ENCODE measurements around the gene APOA1.
A peak's percentile ranks its signal among the peaks of the same experiment; 100 is the strongest.

APOA1 gene

DNA sequence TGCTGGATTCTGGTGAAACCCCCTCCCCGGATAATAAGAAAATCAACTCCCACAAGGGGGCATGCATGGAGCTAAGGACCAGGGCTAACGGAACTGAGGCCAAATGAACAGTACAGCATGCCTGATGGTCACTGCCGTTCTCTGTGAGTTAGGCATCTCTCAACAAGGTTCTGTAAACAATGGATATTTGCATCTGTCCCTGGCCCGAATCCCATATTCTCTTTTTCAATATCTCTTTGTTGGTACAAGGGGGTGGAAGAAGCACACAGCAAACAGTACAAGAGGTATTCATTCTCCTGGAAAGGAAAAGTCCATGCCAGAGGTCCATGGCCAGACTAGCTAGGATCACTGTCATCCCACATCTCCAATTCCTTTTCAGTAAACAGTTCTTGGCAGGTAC, 32.2 kb upstream of the APOA1 start:
- no peak overlapping the region for H3K9ac ChIP-seq (ENCODE audit: low read length)
- peaks cover 56% of the 10 kb centered on the region for H3K4me1 ChIP-seq (ENCODE audit: control insufficient read depth, insufficient read depth, low read length)
- no peaks in the 10 kb centered on the region for H3K9me3 ChIP-seq (ENCODE audit: control insufficient read depth, low read length)
- no peaks in the 10 kb centered on the region for H3K27me3 ChIP-seq (replicated peaks; ENCODE audit: control insufficient read depth, insufficient read depth, low read length)
- DNase-seq (ENCODE audit: low read depth), result no peak
- no peak overlapping the region for H3K4me3 ChIP-seq (ENCODE audit: low read length)
- H3K36me3 ChIP-seq (ENCODE audit: control insufficient read depth, insufficient read depth, low read length, severe bottlenecking), result peaks cover 54% of the 10 kb centered on the region

DNA sequence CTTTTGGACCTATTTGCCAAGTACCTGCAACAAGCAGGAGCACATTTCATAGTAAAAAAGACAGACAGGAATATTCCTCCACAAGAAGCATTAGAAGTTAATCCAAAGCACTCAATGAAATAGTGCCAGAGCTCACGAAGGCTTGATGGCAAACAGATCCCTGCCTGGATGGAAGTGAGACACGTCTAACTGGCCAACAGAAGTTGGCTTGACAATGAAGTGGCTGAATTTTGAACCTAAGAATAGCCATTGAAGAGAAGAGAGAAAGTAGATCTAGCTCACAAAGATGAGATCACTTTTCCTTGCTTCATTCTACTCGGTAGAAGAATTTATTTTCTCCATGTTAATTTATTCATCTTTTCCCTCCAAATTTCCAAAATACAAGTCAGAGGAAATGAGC, 30.6 kb upstream of the APOA1 start:
- Histone ChIP-seq H3K36me3 (ENCODE audit: control insufficient read depth, insufficient read depth, low read length, severe bottlenecking) (peaks cover 62% of the 10 kb centered on the region), H3K9me3 (ENCODE audit: control insufficient read depth, low read length) (no peaks in the 10 kb centered on the region), H3K4me1 (ENCODE audit: control insufficient read depth, insufficient read depth, low read length) (peaks cover 50% of the 10 kb centered on the region), H3K9ac (ENCODE audit: low read length) (no peak overlapping the region), H3K4me3 (ENCODE audit: low read length) (no peak overlapping the region), H3K27me3 (replicated peaks; ENCODE audit: control insufficient read depth, insufficient read depth, low read length) (no peaks in the 10 kb centered on the region)
- no peak for DNase-seq (ENCODE audit: low read depth)

DNA sequence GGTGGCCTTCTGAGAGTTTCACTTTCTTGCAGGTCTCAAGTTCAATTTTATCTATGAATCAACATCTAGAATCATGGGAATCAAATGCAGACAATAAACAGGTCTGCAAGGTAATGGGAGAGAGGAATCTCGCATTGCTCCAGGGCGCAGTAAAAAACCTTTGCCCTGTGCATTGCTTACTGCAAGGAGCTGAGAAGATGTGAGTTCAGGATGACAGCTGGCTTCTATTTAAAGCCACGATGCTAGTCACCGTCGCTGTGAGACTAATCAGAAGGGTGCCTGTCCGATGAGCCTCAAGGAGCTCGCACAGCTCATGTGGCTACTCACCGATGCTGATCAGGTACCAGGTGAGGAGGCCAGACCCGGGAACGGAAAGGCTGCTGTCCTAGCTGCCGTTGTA, 30.2 kb upstream of the APOA1 start:
- no peaks in the 10 kb centered on the region for H3K27me3 ChIP-seq (replicated peaks; ENCODE audit: control insufficient read depth, insufficient read depth, low read length)
- H3K4me3 ChIP-seq (ENCODE audit: low read length), result no peak overlapping the region
- DNase-seq (ENCODE audit: low read depth), result no peak
- no peak overlapping the region for H3K9ac ChIP-seq (ENCODE audit: low read length)
- H3K4me1 ChIP-seq (ENCODE audit: control insufficient read depth, insufficient read depth, low read length), result peaks cover 50% of the 10 kb centered on the region
- H3K36me3 ChIP-seq (ENCODE audit: control insufficient read depth, insufficient read depth, low read length, severe bottlenecking), result peaks cover 58% of the 10 kb centered on the region
- H3K9me3 ChIP-seq (ENCODE audit: control insufficient read depth, low read length), result no peaks in the 10 kb centered on the region

DNA sequence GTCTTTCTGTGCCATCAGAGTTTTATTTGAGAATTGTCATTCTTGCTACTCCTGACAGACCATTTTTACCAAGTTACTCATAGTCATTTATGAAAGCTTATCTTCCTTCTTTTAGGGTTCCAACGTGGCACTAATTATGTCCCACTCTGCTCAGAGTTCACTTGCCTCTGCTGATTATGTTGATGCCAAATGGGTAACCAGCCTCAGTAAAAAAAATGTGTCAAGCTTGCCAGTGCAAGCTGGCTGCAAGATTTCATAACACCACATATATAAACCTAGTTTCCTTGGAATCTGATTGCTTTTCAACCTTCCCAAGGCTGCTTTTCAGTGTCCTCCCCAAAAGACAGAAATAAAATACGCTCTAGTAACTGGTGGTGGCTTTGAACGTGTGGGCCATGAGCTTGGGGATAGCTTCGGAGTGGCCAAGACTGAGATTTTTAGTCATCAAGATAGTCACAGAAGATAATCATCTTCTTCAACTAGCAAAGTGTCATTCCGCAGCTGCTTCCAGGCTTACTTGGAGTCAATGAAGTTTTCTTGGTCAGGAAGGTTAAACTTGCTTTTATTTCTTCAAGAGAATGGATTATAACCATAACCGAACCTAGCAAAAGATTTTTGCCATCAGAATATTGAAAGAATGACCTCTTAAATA, 29.5 kb upstream of the APOA1 start:
- H3K36me3 ChIP-seq (ENCODE audit: control insufficient read depth, insufficient read depth, low read length, severe bottlenecking), result peaks cover 57% of the 10 kb centered on the region
- H3K4me3 ChIP-seq (ENCODE audit: low read length), result no peak overlapping the region
- DNase-seq (ENCODE audit: low read depth), result peak; percentile 18
- peak overlapping the region; percentile 73 for H3K9ac ChIP-seq (ENCODE audit: low read length)
- peaks cover 50% of the 10 kb centered on the region for H3K4me1 ChIP-seq (ENCODE audit: control insufficient read depth, insufficient read depth, low read length)
- H3K9me3 ChIP-seq (ENCODE audit: control insufficient read depth, low read length), result no peaks in the 10 kb centered on the region
- no peaks in the 10 kb centered on the region for H3K27me3 ChIP-seq (replicated peaks; ENCODE audit: control insufficient read depth, insufficient read depth, low read length)

DNA sequence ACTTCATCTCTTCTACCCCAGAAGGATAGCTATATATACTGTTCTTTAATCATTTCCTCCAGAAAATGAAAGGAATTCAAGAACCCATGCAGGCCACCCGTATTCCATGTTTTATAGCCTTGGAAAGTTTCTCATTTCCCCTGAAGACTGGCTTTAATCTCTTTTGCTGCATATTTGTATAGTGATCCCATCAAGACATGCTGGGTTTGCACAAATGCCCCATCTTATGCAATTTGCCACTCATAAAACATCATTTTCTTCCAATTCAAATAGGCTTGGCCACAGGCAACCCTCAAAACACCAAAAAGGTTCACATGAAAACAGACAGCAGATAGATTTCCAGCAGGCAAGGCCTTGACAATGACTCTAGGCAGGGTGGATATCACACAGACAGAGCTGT, 28.3 kb upstream of the APOA1 start:
- Histone ChIP-seq H3K9ac (ENCODE audit: low read length) (peak overlapping the region; percentile 73), H3K9me3 (ENCODE audit: control insufficient read depth, low read length) (no peaks in the 10 kb centered on the region), H3K36me3 (ENCODE audit: control insufficient read depth, insufficient read depth, low read length, severe bottlenecking) (peaks cover 67% of the 10 kb centered on the region), H3K27me3 (replicated peaks; ENCODE audit: control insufficient read depth, insufficient read depth, low read length) (no peaks in the 10 kb centered on the region), H3K4me3 (ENCODE audit: low read length) (peak overlapping the region; percentile 25), H3K4me1 (ENCODE audit: control insufficient read depth, insufficient read depth, low read length) (peaks cover 39% of the 10 kb centered on the region)
- peak; percentile 40 for DNase-seq (ENCODE audit: low read depth)

DNA sequence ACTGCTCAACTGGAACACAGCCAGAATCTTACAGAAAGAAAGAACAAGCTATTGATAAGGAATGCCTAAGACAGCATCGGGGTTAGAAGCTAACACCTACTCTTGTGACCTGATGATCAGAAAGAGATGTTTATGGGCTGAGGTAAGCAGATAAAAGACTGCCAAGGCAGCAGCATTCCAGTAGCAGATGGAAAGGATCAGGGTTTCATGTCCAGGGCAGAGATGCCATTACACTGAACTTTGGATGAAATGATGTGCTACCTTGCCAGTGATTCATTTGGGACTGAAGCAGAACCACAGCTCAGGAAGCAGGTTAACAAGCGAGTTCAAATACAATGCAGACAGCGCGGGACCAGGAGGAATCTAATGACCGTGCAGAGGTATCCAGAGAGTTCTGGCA, 27.1 kb upstream of the APOA1 start:
- DNase-seq (ENCODE audit: low read depth), result no peak
- no peak overlapping the region for H3K9ac ChIP-seq (ENCODE audit: low read length)
- no peaks in the 10 kb centered on the region for H3K9me3 ChIP-seq (ENCODE audit: control insufficient read depth, low read length)
- no peak overlapping the region for H3K4me3 ChIP-seq (ENCODE audit: low read length)
- peaks cover 66% of the 10 kb centered on the region for H3K36me3 ChIP-seq (ENCODE audit: control insufficient read depth, insufficient read depth, low read length, severe bottlenecking)
- H3K4me1 ChIP-seq (ENCODE audit: control insufficient read depth, insufficient read depth, low read length), result peaks cover 39% of the 10 kb centered on the region
- no peaks in the 10 kb centered on the region for H3K27me3 ChIP-seq (replicated peaks; ENCODE audit: control insufficient read depth, insufficient read depth, low read length)

DNA sequence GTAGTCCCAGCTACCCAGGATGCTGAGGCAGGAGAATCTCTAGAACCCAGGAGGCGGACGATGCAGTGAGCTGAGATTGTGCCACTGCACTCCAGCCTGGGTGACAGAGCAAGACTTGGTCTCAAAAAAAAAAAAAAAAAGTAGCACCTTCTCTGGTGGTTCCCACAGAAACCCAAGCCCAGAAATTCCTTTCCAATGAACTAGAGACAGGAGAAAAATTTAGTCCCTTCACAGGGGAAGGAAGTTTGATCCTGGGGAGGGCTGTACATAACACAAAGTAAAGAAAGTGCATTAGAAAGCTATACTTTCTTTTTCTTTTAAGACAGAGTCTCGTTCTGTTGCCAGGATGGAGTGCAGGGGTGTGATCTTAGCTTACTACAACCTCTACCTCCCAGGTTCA, 25.5 kb upstream of the APOA1 start:
- DNase-seq (ENCODE audit: low read depth), result no peak
- no peaks in the 10 kb centered on the region for H3K9me3 ChIP-seq (ENCODE audit: control insufficient read depth, low read length)
- H3K4me1 ChIP-seq (ENCODE audit: control insufficient read depth, insufficient read depth, low read length), result peaks cover 39% of the 10 kb centered on the region
- H3K4me3 ChIP-seq (ENCODE audit: low read length), result no peak overlapping the region
- peaks cover 68% of the 10 kb centered on the region for H3K36me3 ChIP-seq (ENCODE audit: control insufficient read depth, insufficient read depth, low read length, severe bottlenecking)
- H3K9ac ChIP-seq (ENCODE audit: low read length), result no peak overlapping the region
- H3K27me3 ChIP-seq (replicated peaks; ENCODE audit: control insufficient read depth, insufficient read depth, low read length), result no peaks in the 10 kb centered on the region

DNA sequence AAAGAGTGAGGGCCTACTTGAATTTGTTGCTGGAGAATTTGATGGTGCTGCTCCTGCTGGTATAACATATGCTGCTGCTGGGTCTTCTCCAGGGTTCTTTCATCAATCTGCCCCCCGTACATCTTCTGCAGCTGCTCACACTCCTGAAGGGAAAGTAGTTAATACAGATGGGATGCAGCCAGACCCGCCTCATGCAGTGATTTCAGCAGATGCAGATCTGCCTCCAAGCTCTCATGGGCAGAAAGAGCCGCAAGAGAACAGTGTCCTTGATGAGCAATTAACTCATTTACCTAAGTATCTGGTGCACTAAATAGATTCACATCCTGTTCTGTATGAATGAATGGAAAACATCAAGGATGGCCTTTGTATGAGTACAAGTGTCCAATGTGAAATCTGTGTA, 24.8 kb upstream of the APOA1 start:
- Histone ChIP-seq H3K4me3 (ENCODE audit: low read length) (no peak overlapping the region), H3K36me3 (ENCODE audit: control insufficient read depth, insufficient read depth, low read length, severe bottlenecking) (peaks cover 66% of the 10 kb centered on the region), H3K9me3 (ENCODE audit: control insufficient read depth, low read length) (no peaks in the 10 kb centered on the region), H3K27me3 (replicated peaks; ENCODE audit: control insufficient read depth, insufficient read depth, low read length) (no peaks in the 10 kb centered on the region), H3K4me1 (ENCODE audit: control insufficient read depth, insufficient read depth, low read length) (peaks cover 39% of the 10 kb centered on the region), H3K9ac (ENCODE audit: low read length) (no peak overlapping the region)
- no peak for DNase-seq (ENCODE audit: low read depth)

DNA sequence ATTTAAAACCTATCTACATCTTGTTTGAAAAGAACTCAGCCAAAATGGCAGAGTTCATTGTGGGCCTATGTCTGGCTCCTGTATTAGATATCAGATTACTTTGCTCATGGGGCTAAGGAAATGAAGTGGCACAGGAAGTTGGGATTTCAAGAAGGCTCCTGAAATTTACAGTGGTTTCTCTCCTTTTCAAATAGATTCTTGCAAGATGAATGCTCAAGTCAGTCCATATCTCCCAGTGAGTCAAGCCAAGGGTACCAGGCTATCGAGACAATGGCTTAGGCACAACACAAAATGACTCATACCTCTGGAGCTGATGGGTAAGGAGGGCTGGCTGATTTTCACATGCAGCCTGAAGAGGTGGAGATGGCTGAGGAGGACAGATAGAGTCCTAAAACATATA, 24.1 kb upstream of the APOA1 start:
- no peak overlapping the region for H3K4me3 ChIP-seq (ENCODE audit: low read length)
- DNase-seq (ENCODE audit: low read depth), result peak; percentile 13
- H3K36me3 ChIP-seq (ENCODE audit: control insufficient read depth, insufficient read depth, low read length, severe bottlenecking), result peaks cover 65% of the 10 kb centered on the region
- H3K4me1 ChIP-seq (ENCODE audit: control insufficient read depth, insufficient read depth, low read length), result peaks cover 39% of the 10 kb centered on the region
- no peak overlapping the region for H3K9ac ChIP-seq (ENCODE audit: low read length)
- H3K27me3 ChIP-seq (replicated peaks; ENCODE audit: control insufficient read depth, insufficient read depth, low read length), result no peaks in the 10 kb centered on the region
- H3K9me3 ChIP-seq (ENCODE audit: control insufficient read depth, low read length), result no peaks in the 10 kb centered on the region

DNA sequence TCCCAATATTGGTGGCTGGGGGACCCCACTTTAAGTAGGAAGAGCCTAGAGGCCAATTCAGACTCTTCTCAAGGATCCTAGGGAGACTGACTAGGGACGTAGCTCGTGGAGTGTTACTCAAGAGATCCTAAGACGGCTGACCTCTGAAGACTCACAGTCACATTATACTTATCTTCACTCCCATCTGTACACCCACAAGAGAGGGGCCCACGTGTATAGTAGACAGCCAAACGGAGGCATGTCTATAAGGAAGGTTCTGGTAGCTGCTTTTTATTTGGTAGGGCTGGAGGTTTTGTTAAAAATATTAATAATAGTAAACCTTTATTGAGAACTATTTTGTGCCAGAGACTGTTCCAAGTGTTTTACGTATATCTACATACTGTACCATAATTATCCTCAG, 22.9 kb upstream of the APOA1 start:
- H3K27me3 ChIP-seq (replicated peaks; ENCODE audit: control insufficient read depth, insufficient read depth, low read length), result no peaks in the 10 kb centered on the region
- DNase-seq (ENCODE audit: low read depth), result no peak
- H3K4me3 ChIP-seq (ENCODE audit: low read length), result no peak overlapping the region
- peaks cover 65% of the 10 kb centered on the region for H3K36me3 ChIP-seq (ENCODE audit: control insufficient read depth, insufficient read depth, low read length, severe bottlenecking)
- H3K9ac ChIP-seq (ENCODE audit: low read length), result no peak overlapping the region
- no peaks in the 10 kb centered on the region for H3K9me3 ChIP-seq (ENCODE audit: control insufficient read depth, low read length)
- H3K4me1 ChIP-seq (ENCODE audit: control insufficient read depth, insufficient read depth, low read length), result peaks cover 33% of the 10 kb centered on the region

DNA sequence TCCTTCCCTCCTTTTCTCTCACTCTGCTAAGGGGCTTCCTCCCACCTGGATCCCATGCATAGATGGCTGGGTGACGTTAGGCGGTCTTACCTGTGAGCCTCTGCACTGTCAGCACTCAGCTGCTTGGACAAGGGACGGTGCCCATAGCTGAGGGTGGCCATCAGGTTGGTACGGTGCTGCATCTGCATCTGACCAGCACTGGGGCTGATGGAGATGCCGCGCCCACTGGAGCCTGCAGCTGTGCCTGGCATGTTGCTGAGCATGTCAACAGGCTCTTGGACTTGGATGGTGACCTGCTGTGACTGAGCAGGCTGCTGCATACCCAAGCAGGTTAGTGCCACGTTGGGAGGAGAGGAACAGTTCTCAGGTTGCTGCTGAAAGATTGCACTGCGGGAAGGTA, 21.8 kb upstream of the APOA1 start:
- H3K4me1 ChIP-seq (ENCODE audit: control insufficient read depth, insufficient read depth, low read length), result peaks cover 22% of the 10 kb centered on the region
- H3K9me3 ChIP-seq (ENCODE audit: control insufficient read depth, low read length), result no peaks in the 10 kb centered on the region
- H3K9ac ChIP-seq (ENCODE audit: low read length), result no peak overlapping the region
- peaks cover 60% of the 10 kb centered on the region for H3K36me3 ChIP-seq (ENCODE audit: control insufficient read depth, insufficient read depth, low read length, severe bottlenecking)
- no peak overlapping the region for H3K4me3 ChIP-seq (ENCODE audit: low read length)
- no peaks in the 10 kb centered on the region for H3K27me3 ChIP-seq (replicated peaks; ENCODE audit: control insufficient read depth, insufficient read depth, low read length)
- DNase-seq (ENCODE audit: low read depth), result no peak

DNA sequence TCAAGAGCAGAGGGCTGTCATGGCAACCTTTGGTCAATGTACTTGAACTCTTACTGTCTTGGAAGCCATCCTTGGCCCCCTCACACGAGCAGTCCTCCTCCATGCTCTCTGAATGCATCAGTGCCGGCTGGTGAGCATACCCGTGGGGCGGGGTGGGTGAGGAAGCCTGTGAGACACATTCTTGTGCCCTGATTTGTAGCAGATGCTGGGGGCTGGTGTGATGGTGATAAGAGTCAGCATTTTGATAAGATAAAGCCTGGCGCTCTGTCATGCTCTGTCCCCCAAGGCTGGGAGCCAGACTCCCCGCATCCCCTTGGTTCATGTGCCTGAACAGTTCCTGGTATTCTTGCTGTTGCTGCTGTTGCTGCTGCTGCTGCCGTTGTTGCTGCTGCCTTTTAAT, 20.5 kb upstream of the APOA1 start:
- Histone ChIP-seq H3K36me3 (ENCODE audit: control insufficient read depth, insufficient read depth, low read length, severe bottlenecking) (peaks cover 48% of the 10 kb centered on the region), H3K4me1 (ENCODE audit: control insufficient read depth, insufficient read depth, low read length) (peaks cover 35% of the 10 kb centered on the region), H3K27me3 (replicated peaks; ENCODE audit: control insufficient read depth, insufficient read depth, low read length) (no peaks in the 10 kb centered on the region), H3K9ac (ENCODE audit: low read length) (no peak overlapping the region), H3K9me3 (ENCODE audit: control insufficient read depth, low read length) (no peaks in the 10 kb centered on the region), H3K4me3 (ENCODE audit: low read length) (no peak overlapping the region)
- DNase-seq (ENCODE audit: low read depth), result no peak

All from adipocyte (in vitro differentiated cells).